ENCODE data around the gene MCU.
"Not testable (repeated sequence)": the region's sequence is repeated elsewhere in the genome, so short reads cannot be mapped to it uniquely, and the experiment has no call there.

The MCU gene

GRCh38 chr10:72898616-72899015 is 206.7 kb downstream of the MCU start:
- no peaks in the 10 kb centered on the region for H3K27me3 ChIP-seq (ENCODE audit: control insufficient read depth in 2 of 2, insufficient read depth in 2 of 2, low read length in 2 of 2)
- no peaks in the 10 kb centered on the region for H3K36me3 ChIP-seq (ENCODE audit: control insufficient read depth in 2 of 2, insufficient read depth in 2 of 2, low read length in 2 of 2)
- no peaks in the 10 kb centered on the region for H3K9me3 ChIP-seq (ENCODE audit: control insufficient read depth in 2 of 2, low read length in 2 of 2)
- no peaks in the 10 kb centered on the region for H3K4me1 ChIP-seq (ENCODE audit: control insufficient read depth in 2 of 2, insufficient read depth in 2 of 2, low read length in 2 of 2)
- H3K9ac ChIP-seq (ENCODE audit: low read depth in 1 of 2, low read length in 2 of 2): no peak overlapping the region
- no peak overlapping the region for H3K27ac ChIP-seq (ENCODE audit: low read depth in 2 of 2, low read length in 2 of 2)
- no peak overlapping the region for H3K4me3 ChIP-seq (ENCODE audit: low read length in 2 of 2)

GRCh38 chr10:72899545-72899944 is 207.6 kb downstream of the MCU start:
- no peaks in the 10 kb centered on the region for H3K4me1 ChIP-seq (ENCODE audit: control insufficient read depth in 2 of 2, insufficient read depth in 2 of 2, low read length in 2 of 2)
- H3K36me3 ChIP-seq (ENCODE audit: control insufficient read depth in 2 of 2, insufficient read depth in 2 of 2, low read length in 2 of 2): no peaks in the 10 kb centered on the region
- H3K9me3 ChIP-seq (ENCODE audit: control insufficient read depth in 2 of 2, low read length in 2 of 2): no peaks in the 10 kb centered on the region
- no peak overlapping the region for H3K4me3 ChIP-seq (ENCODE audit: low read length in 2 of 2)
- H3K27me3 ChIP-seq (ENCODE audit: control insufficient read depth in 2 of 2, insufficient read depth in 2 of 2, low read length in 2 of 2): no peaks in the 10 kb centered on the region
- no peak overlapping the region for H3K9ac ChIP-seq (ENCODE audit: low read depth in 1 of 2, low read length in 2 of 2)
- no peak overlapping the region for H3K27ac ChIP-seq (ENCODE audit: low read depth in 2 of 2, low read length in 2 of 2)

- H3K9me3 ChIP-seq (ENCODE audit: control insufficient read depth in 2 of 2, low read length in 2 of 2); H3K36me3 ChIP-seq (ENCODE audit: control insufficient read depth in 2 of 2, insufficient read depth in 2 of 2, low read length in 2 of 2); H3K27ac ChIP-seq (ENCODE audit: low read depth in 2 of 2, low read length in 2 of 2); H3K27me3 ChIP-seq (ENCODE audit: control insufficient read depth in 2 of 2, insufficient read depth in 2 of 2, low read length in 2 of 2); H3K4me3 ChIP-seq (ENCODE audit: low read length in 2 of 2); H3K9ac ChIP-seq (ENCODE audit: low read depth in 1 of 2, low read length in 2 of 2); H3K4me1 ChIP-seq (ENCODE audit: control insufficient read depth in 2 of 2, insufficient read depth in 2 of 2, low read length in 2 of 2): not testable (repeated sequence)
Observed at GRCh38 chr10:72903941-72904446, 212.1 kb downstream of the MCU start.

- Histone ChIP-seq H3K4me3 (ENCODE audit: low read length in 2 of 2) (no peak overlapping the region), H3K27me3 (ENCODE audit: control insufficient read depth in 2 of 2, insufficient read depth in 2 of 2, low read length in 2 of 2) (no peaks in the 10 kb centered on the region), H3K36me3 (ENCODE audit: control insufficient read depth in 2 of 2, insufficient read depth in 2 of 2, low read length in 2 of 2) (no peaks in the 10 kb centered on the region), H3K9me3 (ENCODE audit: control insufficient read depth in 2 of 2, low read length in 2 of 2) (no peaks in the 10 kb centered on the region), H3K27ac (ENCODE audit: low read depth in 2 of 2, low read length in 2 of 2) (no peak overlapping the region), H3K4me1 (ENCODE audit: control insufficient read depth in 2 of 2, insufficient read depth in 2 of 2, low read length in 2 of 2) (no peaks in the 10 kb centered on the region), H3K9ac (ENCODE audit: low read depth in 1 of 2, low read length in 2 of 2) (no peak overlapping the region)
Observed at GRCh38 chr10:72904806-72905205, 212.9 kb downstream of the MCU start.

GRCh38 chr10:72906446-72906845 is 214.5 kb downstream of the MCU start:
- no peaks in the 10 kb centered on the region for H3K27me3 ChIP-seq (ENCODE audit: control insufficient read depth in 2 of 2, insufficient read depth in 2 of 2, low read length in 2 of 2)
- no peaks in the 10 kb centered on the region for H3K9me3 ChIP-seq (ENCODE audit: control insufficient read depth in 2 of 2, low read length in 2 of 2)
- no peak overlapping the region for H3K4me3 ChIP-seq (ENCODE audit: low read length in 2 of 2)
- no peaks in the 10 kb centered on the region for H3K36me3 ChIP-seq (ENCODE audit: control insufficient read depth in 2 of 2, insufficient read depth in 2 of 2, low read length in 2 of 2)
- no peaks in the 10 kb centered on the region for H3K4me1 ChIP-seq (ENCODE audit: control insufficient read depth in 2 of 2, insufficient read depth in 2 of 2, low read length in 2 of 2)
- H3K9ac ChIP-seq (ENCODE audit: low read depth in 1 of 2, low read length in 2 of 2): no peak overlapping the region
- no peak overlapping the region for H3K27ac ChIP-seq (ENCODE audit: low read depth in 2 of 2, low read length in 2 of 2)

GRCh38 chr10:72910705-72911104 is 218.8 kb downstream of the MCU start:
- H3K27me3 ChIP-seq (ENCODE audit: control insufficient read depth in 2 of 2, insufficient read depth in 2 of 2, low read length in 2 of 2): no peaks in the 10 kb centered on the region
- H3K4me1 ChIP-seq (ENCODE audit: control insufficient read depth in 2 of 2, insufficient read depth in 2 of 2, low read length in 2 of 2): no peaks in the 10 kb centered on the region
- H3K9me3 ChIP-seq (ENCODE audit: control insufficient read depth in 2 of 2, low read length in 2 of 2): no peaks in the 10 kb centered on the region
- no peak overlapping the region for H3K27ac ChIP-seq (ENCODE audit: low read depth in 2 of 2, low read length in 2 of 2)
- H3K9ac ChIP-seq (ENCODE audit: low read depth in 1 of 2, low read length in 2 of 2): no peak overlapping the region
- no peaks in the 10 kb centered on the region for H3K36me3 ChIP-seq (ENCODE audit: control insufficient read depth in 2 of 2, insufficient read depth in 2 of 2, low read length in 2 of 2)
- H3K4me3 ChIP-seq (ENCODE audit: low read length in 2 of 2): no peak overlapping the region

GRCh38 chr10:72911758-72912157 is 219.8 kb downstream of the MCU start:
- Histone ChIP-seq H3K27ac (ENCODE audit: low read depth in 2 of 2, low read length in 2 of 2) (no peak overlapping the region), H3K4me3 (ENCODE audit: low read length in 2 of 2) (no peak overlapping the region), H3K9me3 (ENCODE audit: control insufficient read depth in 2 of 2, low read length in 2 of 2) (no peaks in the 10 kb centered on the region), H3K4me1 (ENCODE audit: control insufficient read depth in 2 of 2, insufficient read depth in 2 of 2, low read length in 2 of 2) (no peaks in the 10 kb centered on the region), H3K9ac (ENCODE audit: low read depth in 1 of 2, low read length in 2 of 2) (no peak overlapping the region), H3K27me3 (ENCODE audit: control insufficient read depth in 2 of 2, insufficient read depth in 2 of 2, low read length in 2 of 2) (no peaks in the 10 kb centered on the region), H3K36me3 (ENCODE audit: control insufficient read depth in 2 of 2, insufficient read depth in 2 of 2, low read length in 2 of 2) (no peaks in the 10 kb centered on the region)

GRCh38 chr10:72912736-72913135 is 220.8 kb downstream of the MCU start:
- Histone ChIP-seq H3K27ac (ENCODE audit: low read depth in 2 of 2, low read length in 2 of 2) (no peak overlapping the region), H3K9ac (ENCODE audit: low read depth in 1 of 2, low read length in 2 of 2) (no peak overlapping the region), H3K4me1 (ENCODE audit: control insufficient read depth in 2 of 2, insufficient read depth in 2 of 2, low read length in 2 of 2) (no peaks in the 10 kb centered on the region), H3K27me3 (ENCODE audit: control insufficient read depth in 2 of 2, insufficient read depth in 2 of 2, low read length in 2 of 2) (no peaks in the 10 kb centered on the region), H3K36me3 (ENCODE audit: control insufficient read depth in 2 of 2, insufficient read depth in 2 of 2, low read length in 2 of 2) (no peaks in the 10 kb centered on the region), H3K9me3 (ENCODE audit: control insufficient read depth in 2 of 2, low read length in 2 of 2) (no peaks in the 10 kb centered on the region), H3K4me3 (ENCODE audit: low read length in 2 of 2) (no peak overlapping the region)

GRCh38 chr10:72913287-72913686 is 221.3 kb downstream of the MCU start:
- Histone ChIP-seq H3K9me3 (ENCODE audit: control insufficient read depth in 2 of 2, low read length in 2 of 2) (no peaks in the 10 kb centered on the region), H3K4me3 (ENCODE audit: low read length in 2 of 2) (no peak overlapping the region)

GRCh38 chr10:72917201-72917600 is 225.3 kb downstream of the MCU start:
- not testable (repeated sequence) for H3K27ac ChIP-seq (ENCODE audit: low read depth in 2 of 2, low read length in 2 of 2); H3K9me3 ChIP-seq (ENCODE audit: control insufficient read depth in 2 of 2, low read length in 2 of 2); H3K4me1 ChIP-seq (ENCODE audit: control insufficient read depth in 2 of 2, insufficient read depth in 2 of 2, low read length in 2 of 2); H3K9ac ChIP-seq (ENCODE audit: low read depth in 1 of 2, low read length in 2 of 2); H3K36me3 ChIP-seq (ENCODE audit: control insufficient read depth in 2 of 2, insufficient read depth in 2 of 2, low read length in 2 of 2); H3K4me3 ChIP-seq (ENCODE audit: low read length in 2 of 2); H3K27me3 ChIP-seq (ENCODE audit: control insufficient read depth in 2 of 2, insufficient read depth in 2 of 2, low read length in 2 of 2)

More at GRCh38 chr10:72913287-72913686, 221.3 kb downstream of the MCU start:
- H3K36me3 ChIP-seq (ENCODE audit: control insufficient read depth in 2 of 2, insufficient read depth in 2 of 2, low read length in 2 of 2): no peaks in the 10 kb centered on the region
- no peak overlapping the region for H3K9ac ChIP-seq (ENCODE audit: low read depth in 1 of 2, low read length in 2 of 2)
- H3K4me1 ChIP-seq (ENCODE audit: control insufficient read depth in 2 of 2, insufficient read depth in 2 of 2, low read length in 2 of 2): no peaks in the 10 kb centered on the region
- H3K27ac ChIP-seq (ENCODE audit: low read depth in 2 of 2, low read length in 2 of 2): no peak overlapping the region
- H3K27me3 ChIP-seq (ENCODE audit: control insufficient read depth in 2 of 2, insufficient read depth in 2 of 2, low read length in 2 of 2): no peaks in the 10 kb centered on the region

- not testable (repeated sequence) for H3K9ac ChIP-seq (ENCODE audit: low read depth in 1 of 2, low read length in 2 of 2); H3K27me3 ChIP-seq (ENCODE audit: control insufficient read depth in 2 of 2, insufficient read depth in 2 of 2, low read length in 2 of 2); H3K9me3 ChIP-seq (ENCODE audit: control insufficient read depth in 2 of 2, low read length in 2 of 2); H3K36me3 ChIP-seq (ENCODE audit: control insufficient read depth in 2 of 2, insufficient read depth in 2 of 2, low read length in 2 of 2); H3K4me3 ChIP-seq (ENCODE audit: low read length in 2 of 2); H3K4me1 ChIP-seq (ENCODE audit: control insufficient read depth in 2 of 2, insufficient read depth in 2 of 2, low read length in 2 of 2); H3K27ac ChIP-seq (ENCODE audit: low read depth in 2 of 2, low read length in 2 of 2)
Observed at GRCh38 chr10:72917803-72918332, 225.9 kb downstream of the MCU start.
